GM12891 (cell line): ENCODE data around the gene SPRED3.

Experiments
- POLR2A ChIP-seq: IDR thresholded peaks from 2 replicates; pipeline ENCODE4 v1.6.1; 2011; ENCODE audit warnings: low read depth, low read length, control low read depth
- POLR2AphosphoS5 ChIP-seq: IDR thresholded peaks from 2 replicates; pipeline ENCODE4 v1.6.1; 2011; ENCODE audit warnings: low read depth, low read length, control low read depth
- POU2F2 ChIP-seq: IDR thresholded peaks from 2 replicates; pipeline ENCODE4 v1.6.1; 2011; ENCODE audit warnings: low read depth, mild to moderate bottlenecking, control low read depth, low read length, moderate library complexity
- TAF1 ChIP-seq: IDR thresholded peaks from 2 replicates; pipeline ENCODE4 v1.6.1; 2011; ENCODE audit warnings: low read depth, low read length, control low read depth

DNA sequence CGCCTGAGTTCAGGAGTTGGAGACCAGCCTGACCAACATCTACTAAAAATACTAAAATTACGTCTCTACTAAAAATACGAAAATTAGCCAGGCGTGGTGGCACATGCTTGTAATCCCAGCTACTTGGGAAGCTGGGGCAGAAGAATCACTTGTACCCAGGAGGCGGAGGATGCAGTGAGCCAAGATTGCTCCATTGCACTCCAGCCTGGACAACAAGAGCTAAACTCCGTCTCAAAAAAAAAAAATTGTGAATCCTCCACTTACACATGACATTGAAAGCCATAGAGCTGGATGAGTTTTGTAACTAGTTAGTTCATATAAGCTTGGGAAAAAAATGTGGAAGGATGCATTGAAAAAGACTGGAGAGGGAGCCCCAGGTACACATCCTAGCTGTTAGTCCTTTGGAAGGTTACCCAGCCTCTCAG lies 14.6 kb upstream of the SPRED3 start:
- TF ChIP-seq TAF1 (no peak), POLR2AphosphoS5 (no peak), POLR2A (no peak), POU2F2 (no peak)
